ENCODE results near the gene ANXA6. TPM values are rescaled to one million over a fixed set of nuclear protein-coding genes. Genes with fewer than 3 reads are reported as not detected.

ANXA6 gene
- total and polyA plus RNA-seq, 9 of the 15 experiments (the other 6 are each of a cell fraction or from before 2014, with no cell fraction given), result 0.70 to 13.2 (median 8.3) TPM

DNA sequence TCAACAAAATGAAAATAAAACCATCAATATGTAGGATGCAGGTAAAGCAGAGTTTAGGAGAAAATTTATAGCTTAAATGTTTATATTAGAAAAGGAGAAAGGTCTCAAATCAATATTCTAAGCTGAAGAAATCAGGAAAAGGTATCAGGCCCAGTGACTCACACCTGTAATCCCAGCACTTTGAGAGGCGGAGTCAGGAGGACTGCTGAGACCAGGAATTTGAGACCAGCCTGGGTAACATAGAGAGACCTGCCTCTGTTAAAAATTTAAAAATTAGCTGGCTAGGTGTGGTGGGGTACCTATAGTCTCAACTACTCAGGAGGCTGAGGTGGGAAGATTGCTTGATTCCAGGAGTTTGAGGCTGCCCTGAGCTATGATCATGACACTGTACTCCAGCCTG is 34.1 kb upstream of the ANXA6 start (continued):
- TF ChIP-seq, protein P1, sequence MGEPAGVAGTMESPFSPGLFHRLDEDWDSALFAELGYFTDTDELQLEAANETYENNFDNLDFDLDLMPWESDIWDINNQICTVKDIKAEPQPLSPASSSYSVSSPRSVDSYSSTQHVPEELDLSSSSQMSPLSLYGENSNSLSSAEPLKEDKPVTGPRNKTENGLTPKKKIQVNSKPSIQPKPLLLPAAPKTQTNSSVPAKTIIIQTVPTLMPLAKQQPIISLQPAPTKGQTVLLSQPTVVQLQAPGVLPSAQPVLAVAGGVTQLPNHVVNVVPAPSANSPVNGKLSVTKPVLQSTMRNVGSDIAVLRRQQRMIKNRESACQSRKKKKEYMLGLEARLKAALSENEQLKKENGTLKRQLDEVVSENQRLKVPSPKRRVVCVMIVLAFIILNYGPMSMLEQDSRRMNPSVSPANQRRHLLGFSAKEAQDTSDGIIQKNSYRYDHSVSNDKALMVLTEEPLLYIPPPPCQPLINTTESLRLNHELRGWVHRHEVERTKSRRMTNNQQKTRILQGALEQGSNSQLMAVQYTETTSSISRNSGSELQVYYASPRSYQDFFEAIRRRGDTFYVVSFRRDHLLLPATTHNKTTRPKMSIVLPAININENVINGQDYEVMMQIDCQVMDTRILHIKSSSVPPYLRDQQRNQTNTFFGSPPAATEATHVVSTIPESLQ (CRISPR knock-in tag; IDR thresholded peaks at IDR 0.05), result no peak
- TF ChIP-seq EHMT2 (IDR thresholded peaks at IDR 0.05) (no peak), ZSCAN32 (CRISPR knock-in tag; IDR thresholded peaks at IDR 0.05) (no peak), ZNF766 (CRISPR knock-in tag; conservative IDR thresholded peaks at IDR 0.05) (no peak)

DNA sequence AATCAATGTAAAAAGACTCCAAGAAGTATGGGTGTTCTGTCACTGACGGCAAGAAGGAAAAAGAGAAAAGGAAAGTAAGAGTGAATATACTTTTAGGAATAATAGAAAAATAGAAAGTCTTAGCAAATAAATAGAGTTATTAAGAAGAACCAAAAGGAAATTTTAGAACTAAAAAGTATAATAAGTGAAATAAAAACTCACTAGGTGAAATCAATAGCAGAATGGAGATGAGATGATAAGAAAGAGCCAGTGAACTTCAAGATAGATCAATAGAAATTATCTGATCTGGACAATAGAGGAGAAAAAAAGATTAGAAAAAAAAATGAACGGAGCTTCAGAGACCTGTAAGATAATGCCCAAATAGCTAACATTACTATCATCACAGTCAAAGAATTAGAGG is 31.6 kb upstream of the ANXA6 start:
- CTCF ChIA-PET (ENCODE audit: low intra/inter-chr PET ratio), result no interaction called here
- no peak overlapping the region for H3K9ac ChIP-seq (ENCODE audit: insufficient read depth in 1 of 2, low read depth in 2 of 2, low read length in 2 of 2)
- intact Hi-C loops (cut with micrococcal nuclease), result no loop called here
- no peak overlapping the region for H2AFZ ChIP-seq (ENCODE audit: low read depth, low read length)
- POLR2A ChIA-PET, result interaction anchor here (0.7 kb wide), 1 partner anchor 39 kb away, joined by 4 read pairs; no protein-coding TSS in a partner anchor
- FAIRE-seq, result no peak
- no peak for ATAC-seq
- H3K4me3 ChIP-seq, result no peak overlapping the region
- in situ Hi-C loops (cut with MboI), result no loop called here
- no TSS peak for BruUV-seq (replicated peaks)
- no peaks in the 10 kb centered on the region for H3K79me2 ChIP-seq (ENCODE audit: control insufficient read depth, insufficient read depth, low read length)
- H3K27me3 ChIP-seq (ENCODE audit: control insufficient read depth in 2 of 2, insufficient read depth in 2 of 2, low read length in 2 of 2), result no peaks in the 10 kb centered on the region
- no peak overlapping the region for H3K27ac ChIP-seq (ENCODE audit: extremely low read depth, low read depth, low read length)
- peak; percentile 29 to 32; a peak in 1 of 4 replicates for TF ChIP-seq TRIM24 (IDR thresholded peaks at IDR 0.05)
- peak; percentile 78; the same call in 1 of the 2 replicates for TF ChIP-seq TRIM28 (IDR thresholded peaks at IDR 0.05)
- no peak for TF ChIP-seq EP400 (IDR thresholded peaks at IDR 0.05)
- TF ChIP-seq CBX3 (IDR thresholded peaks at IDR 0.05; ENCODE audit: borderline replicate concordance in 1 of 2, low read length in 2 of 2), result 0 out of 3 replicates have a peak, but pooled peaks of 1 of the 2 experiments have one; percentile 20
- TF ChIP-seq ZNF280A (IDR thresholded peaks at IDR 0.05; ENCODE audit: low read depth, partially characterized antibody), result peak; percentile 61
- no peak for TF ChIP-seq PML (IDR thresholded peaks at IDR 0.05; ENCODE audit: low read length)
- H4K20me1 ChIP-seq (replicated peaks; ENCODE audit: control insufficient read depth, insufficient read depth, low read length), result no peaks in the 10 kb centered on the region
- H3K4me2 ChIP-seq (ENCODE audit: insufficient read depth, low read length), result no peak overlapping the region
- peaks cover 3% of the 10 kb centered on the region for H3K9me3 ChIP-seq (replicated peaks; ENCODE audit: control insufficient read depth, insufficient read depth, low read depth, low read length)
- DNase-seq (ENCODE audit: extremely low read depth in 1 of 4, low spot score in 3 of 4), result no peak
- no peaks in the 10 kb centered on the region for H3K4me1 ChIP-seq (replicated peaks in 1 of 2; ENCODE audit: control insufficient read depth in 2 of 2, insufficient read depth in 2 of 2, low read length in 2 of 2)
- no peaks in the 10 kb centered on the region for H3K9me1 ChIP-seq (ENCODE audit: control insufficient read depth, insufficient read depth, low read length)
- 32% methylated on average over 2 of the region's 2 CpGs for WGBS (ENCODE audit: insufficient coverage, low coverage, missing lambda C conversion rate)
- no peaks in the 10 kb centered on the region for H3K36me3 ChIP-seq (ENCODE audit: control insufficient read depth, insufficient read depth, low read length)
